WTC11 (cell line): ENCODE data around the gene ARHGAP21. TPM values are rescaled to one million over a fixed set of nuclear protein-coding genes. Genes with fewer than 3 reads are reported as not detected.

Experiments used
- ATAC-seq: fragments of 200-7000 bp; cut with Tn5 transposase; 2 replicates; pipeline ENCODE4 v1.10.0; 2021; ENCODE audit warnings: mild to moderate bottlenecking, moderate library complexity
- CTCF ChIA-PET: fragments of 300-600 bp; sonication (Branson Sonifier 250); formaldehyde crosslinking; loops from one replicate; lab custom pipeline; 2021; ENCODE audit warnings: antibody characterized with exemption; lab: Charles Lee
- POLR2A ChIA-PET: fragments of 350-600 bp; sonication (Branson Sonifier 250); formaldehyde crosslinking; loops from one replicate; lab custom pipeline; 2021; ENCODE audit warnings: antibody characterized with exemption; lab: Charles Lee
- DNase-seq: peaks from one replicate; pipeline ENCODE4 v3.0.0; 2021; ENCODE audit warnings: low spot score
- H3K27ac Mint-ChIP-seq: 2 replicates; pipeline ENCODE4 v1.8.0; 2021; ENCODE audit warnings: mixed read lengths
- H3K27me3 Mint-ChIP-seq: 2 replicates; pipeline ENCODE4 v1.8.0; 2021; ENCODE audit warnings: low read depth, mild to moderate bottlenecking, moderate library complexity, mixed read lengths
- H3K36me3 Mint-ChIP-seq: 2 replicates; pipeline ENCODE4 v1.8.0; 2021; ENCODE audit warnings: mixed read lengths
- H3K4me1 Mint-ChIP-seq: 2 replicates; pipeline ENCODE4 v1.8.0; 2022; ENCODE audit warnings: mixed read lengths
- H3K4me3 Mint-ChIP-seq: 2 replicates; pipeline ENCODE4 v1.8.0; 2021; ENCODE audit warnings: mild to moderate bottlenecking, moderate library complexity, mixed read lengths
- H3K9me3 Mint-ChIP-seq: 2 replicates; pipeline ENCODE4 v1.8.0; 2021; ENCODE audit warnings: mixed read lengths
- CDX4 ChIP-seq: fragments of 250-450 bp; sonication (Bioruptor Pico); IDR thresholded peaks from 2 replicates; pipeline ENCODE4 v1.9.0; 2021; ENCODE audit warnings: moderate library complexity, mild to moderate bottlenecking, inconsistent platforms, borderline replicate concordance
- E2F1 ChIP-seq: sonication (generic); formaldehyde crosslinking; IDR thresholded peaks from 2 replicates; pipeline ENCODE4 v1.8.0; 2022; ENCODE audit warnings: mild to moderate bottlenecking, missing genetic modification reagents
- FOXP4 ChIP-seq: sonication (generic); formaldehyde crosslinking; IDR thresholded peaks from 2 replicates; pipeline ENCODE4 v1.8.0; 2022; ENCODE audit warnings: mild to moderate bottlenecking, missing genetic modification reagents
- GRHL2 ChIP-seq: fragments of 250-450 bp; sonication (Bioruptor Pico); IDR thresholded peaks from 2 replicates; pipeline ENCODE4 v1.8.0; 2022; ENCODE audit warnings: mild to moderate bottlenecking, moderate library complexity; ENCODE audit not compliant: insufficient replicate concordance, severe bottlenecking
- JUN ChIP-seq: sonication (generic); formaldehyde crosslinking; IDR thresholded peaks from 2 replicates; pipeline ENCODE4 v1.8.0; 2023; ENCODE audit warnings: mild to moderate bottlenecking, missing genetic modification reagents
- KAT7 ChIP-seq: sonication (generic); formaldehyde crosslinking; IDR thresholded peaks from 2 replicates; pipeline ENCODE4 v1.8.1; 2023; ENCODE audit warnings: missing genetic modification reagents, mild to moderate bottlenecking, borderline replicate concordance
- MAX ChIP-seq: sonication (generic); formaldehyde crosslinking; IDR thresholded peaks from 2 replicates; pipeline ENCODE4 v1.8.0; 2022; ENCODE audit warnings: mild to moderate bottlenecking, missing genetic modification reagents
- MLX ChIP-seq: sonication (generic); formaldehyde crosslinking; IDR thresholded peaks from 2 replicates; pipeline ENCODE4 v1.8.1; 2023; ENCODE audit warnings: mild to moderate bottlenecking, missing genetic modification reagents, moderate library complexity
- PRDM15 ChIP-seq: sonication (generic); formaldehyde crosslinking; IDR thresholded peaks from 2 replicates; pipeline ENCODE4 v1.8.0; 2022; ENCODE audit warnings: missing genetic modification reagents
- SMAD4 ChIP-seq: sonication (generic); formaldehyde crosslinking; IDR thresholded peaks from 2 replicates; pipeline ENCODE4 v1.8.0; 2022; ENCODE audit warnings: mild to moderate bottlenecking, missing genetic modification reagents
- TP53 ChIP-seq: sonication (generic); formaldehyde crosslinking; IDR thresholded peaks from 2 replicates; pipeline ENCODE4 v1.8.1; 2023; ENCODE audit warnings: mild to moderate bottlenecking, missing genetic modification reagents
- ZBTB43 ChIP-seq: sonication (generic); formaldehyde crosslinking; IDR thresholded peaks from 2 replicates; pipeline ENCODE4 v1.8.1; 2023; ENCODE audit warnings: mild to moderate bottlenecking, missing genetic modification reagents
- ZNF317 ChIP-seq: sonication (generic); formaldehyde crosslinking; IDR thresholded peaks from 2 replicates; pipeline ENCODE4 v1.8.1; 2023; ENCODE audit warnings: low read depth, mild to moderate bottlenecking, moderate library complexity, missing genetic modification reagents, borderline replicate concordance
- total RNA-seq: library from RNA; stranded (reverse); gene quantifications from 3 replicates; pipeline ENCODE4 v1.2.3, GENCODE V29; 2021

Gene ARHGAP21
- total RNA-seq, 1 experiment from 2014 or later, result 33.8 TPM

GRCh38 chr10:24574578-24575155 is 149.0 kb downstream of the ARHGAP21 start:
- peak; percentile 74 for ATAC-seq
- peaks cover 7% of the 10 kb centered on the region for H3K9me3 Mint-ChIP-seq
- TF ChIP-seq SMAD4 (CRISPR knock-in tag), result no peak
- TF ChIP-seq JUN (CRISPR knock-in tag), result no peak
- no peak for TF ChIP-seq MAX
- no peak for TF ChIP-seq MLX (CRISPR knock-in tag)
- TF ChIP-seq E2F1 (CRISPR knock-in tag), result no peak
- TF ChIP-seq PRDM15 (CRISPR knock-in tag), result no peak
- TF ChIP-seq, all 79 proteins: peak for 0
- H3K4me3 Mint-ChIP-seq, result no peak overlapping the region
- DNase-seq, result no peak
- H3K36me3 Mint-ChIP-seq, result no peaks in the 10 kb centered on the region
- CTCF ChIA-PET, result interaction anchor here (1.2 kb wide), 1 partner anchor 22 kb away, joined by 4 read pairs; no protein-coding TSS in a partner anchor
- no peak overlapping the region for H3K27ac Mint-ChIP-seq
- POLR2A ChIA-PET, result no interaction called here
- no peaks in the 10 kb centered on the region for H3K27me3 Mint-ChIP-seq
- H3K4me1 Mint-ChIP-seq, result peaks cover 11% of the 10 kb centered on the region

- TF ChIP-seq GRHL2 (CRISPR knock-in tag), result no peak
- no peak for TF ChIP-seq TP53 (CRISPR knock-in tag)
- no peak for TF ChIP-seq ZNF317 (CRISPR knock-in tag)
- no peak for TF ChIP-seq CDX4 (CRISPR knock-in tag)
- no peak for TF ChIP-seq ZBTB43 (CRISPR knock-in tag)
- TF ChIP-seq PRDM15 (CRISPR knock-in tag), result no peak
- TF ChIP-seq KAT7, result no peak
- TF ChIP-seq FOXP4 (CRISPR knock-in tag), result no peak
Observed at GRCh38 chr10:24574161-24574560, 149.5 kb downstream of the ARHGAP21 start.

More at GRCh38 chr10:24574161-24574560, 149.5 kb downstream of the ARHGAP21 start:
- no peaks in the 10 kb centered on the region for H3K27me3 Mint-ChIP-seq
- H3K36me3 Mint-ChIP-seq, result no peaks in the 10 kb centered on the region
- ChIA-PET POLR2A (no interaction called here), CTCF (interaction anchor here (1.2 to 1.7 kb wide), 2 partner anchors 22 kb away, joined by 4 read pairs; no protein-coding TSS in a partner anchor)
- H3K4me3 Mint-ChIP-seq, result no peak overlapping the region
- H3K9me3 Mint-ChIP-seq, result peaks cover 7% of the 10 kb centered on the region
- DNase-seq (no peak), ATAC-seq (no peak)
- peaks cover 10% of the 10 kb centered on the region for H3K4me1 Mint-ChIP-seq
- no peak overlapping the region for H3K27ac Mint-ChIP-seq
